Measurements from ENCODE around the gene TRIM31.

GRCh38 chr6:30071858-30072257, 41.0 kb downstream of the TRIM31 start:
- TF ChIP-seq TEAD4 (IDR thresholded peaks at IDR 0.05) = no peak
- no peak for TF ChIP-seq CEBPB (IDR thresholded peaks at IDR 0.05)
